HG03175 (cell line): Measurements from ENCODE around the gene ANO1.

ENCODE experiments used
- ATAC-seq: cut with Tn5 transposase; IDR thresholded peaks from one replicate; pipeline ENCODE4 v1.9.1; 2021; ENCODE audit warnings: mild to moderate bottlenecking, moderate library complexity; ENCODE audit not compliant: unreplicated experiment

Gene ANO1

GRCh38 chr11:70050243-70050642 lies 27.9 kb upstream of the ANO1 start:
- no peak for ATAC-seq

DNA sequence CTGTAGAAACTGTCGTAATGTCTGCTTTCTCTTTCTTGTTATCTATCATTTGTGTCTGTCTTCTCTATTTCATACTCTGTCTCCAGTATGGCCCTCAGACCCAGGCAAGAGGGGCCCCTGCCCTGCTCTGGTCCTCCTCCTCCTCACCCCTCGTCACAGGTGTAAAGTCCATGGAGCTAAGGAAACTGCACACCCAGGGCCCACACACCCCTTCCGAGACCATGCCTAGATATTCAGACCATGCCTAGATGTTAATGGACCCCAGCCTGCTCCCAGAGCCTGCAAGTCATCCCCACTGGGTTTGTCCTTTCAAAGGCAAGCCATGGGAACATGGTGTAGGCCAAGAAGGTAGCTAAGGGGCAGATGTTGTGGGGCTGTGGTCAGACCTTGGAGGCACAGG lies 24.1 kb upstream of the ANO1 start:
- no peak for ATAC-seq

GRCh38 chr11:70055444-70055843 lies 22.7 kb upstream of the ANO1 start:
- no peak for ATAC-seq

GRCh38 chr11:70057080-70057479 lies 21.0 kb upstream of the ANO1 start:
- no peak for ATAC-seq

DNA sequence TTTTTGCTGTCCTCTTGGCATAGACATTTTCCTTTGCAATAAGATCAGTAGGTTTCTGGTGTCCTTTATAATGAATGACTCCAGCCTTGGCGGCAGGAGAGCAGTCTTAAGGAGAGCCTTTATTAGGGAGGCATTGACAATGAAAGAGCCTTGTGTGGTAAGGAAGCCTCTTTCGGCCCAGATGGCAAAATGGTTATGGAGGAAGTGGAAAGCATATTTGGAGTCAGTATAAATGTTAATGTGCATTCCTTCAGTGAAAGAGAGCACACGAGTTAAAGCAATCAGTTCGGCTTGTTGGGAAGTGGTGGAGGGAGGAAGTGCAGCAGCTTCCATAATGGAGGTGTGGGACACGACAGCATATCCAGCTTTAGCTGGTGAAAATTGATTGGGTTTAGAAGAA lies 18.1 kb upstream of the ANO1 start:
- ATAC-seq: no peak

DNA sequence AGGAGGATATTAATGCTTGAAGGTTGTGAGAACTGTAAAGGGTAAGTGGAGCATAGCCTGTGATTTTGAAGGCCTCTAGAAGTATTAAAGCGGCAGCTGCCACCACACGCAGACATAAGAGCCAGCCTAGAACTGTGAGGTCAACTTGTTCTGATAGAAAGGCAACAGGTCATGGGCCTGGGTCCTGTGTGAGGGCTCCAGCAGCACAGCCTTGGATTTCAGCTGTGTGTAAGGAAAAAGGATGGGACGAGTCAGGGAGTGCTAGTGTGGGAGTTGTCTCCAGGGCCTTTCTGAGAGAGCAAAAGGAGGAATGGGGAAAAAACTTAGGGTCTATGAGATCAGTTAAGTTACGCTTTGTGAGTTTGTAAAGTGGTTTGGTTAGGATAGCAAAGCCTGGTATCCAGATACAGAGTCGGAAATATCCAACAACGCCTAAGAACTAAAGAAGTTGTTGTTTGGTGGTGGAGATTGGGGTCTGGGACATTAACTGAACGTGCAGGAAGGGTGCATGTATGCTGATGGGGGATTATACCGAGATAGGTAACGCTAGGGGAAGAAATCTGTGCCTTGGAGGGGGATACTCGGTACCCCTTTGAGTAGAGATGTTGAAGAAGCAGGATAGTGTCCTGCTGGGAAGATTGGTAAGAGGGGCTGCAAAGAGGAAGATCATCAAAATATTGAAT lies 17.4 kb upstream of the ANO1 start:
- ATAC-seq: no peak

DNA sequence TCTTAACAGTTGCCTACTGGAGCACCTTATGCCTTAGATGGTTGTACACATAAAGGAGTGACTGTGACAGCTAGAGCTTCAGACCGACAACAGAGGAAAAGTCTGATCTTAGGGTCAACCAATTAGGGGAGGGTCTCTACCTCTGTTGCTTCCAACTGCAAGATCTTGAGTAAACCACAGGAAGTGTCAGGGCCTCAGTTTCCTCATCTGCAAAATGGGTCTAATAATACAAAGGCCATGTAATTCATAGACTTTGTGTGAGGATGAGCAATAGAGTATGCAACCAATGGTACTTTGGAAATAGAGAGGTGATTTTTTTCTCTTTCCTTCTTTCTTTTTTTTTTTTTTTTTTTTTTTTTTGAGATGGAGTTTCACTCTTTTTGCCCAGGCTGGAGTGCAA lies 16.4 kb upstream of the ANO1 start:
- ATAC-seq: no peak

- no peak for ATAC-seq
Measured at GRCh38 chr11:70063121-70063520, 15.0 kb upstream of the ANO1 start.

GRCh38 chr11:70063555-70063954 lies 14.6 kb upstream of the ANO1 start:
- ATAC-seq: no peak

GRCh38 chr11:70064008-70064725 lies 13.9 kb upstream of the ANO1 start:
- no peak for ATAC-seq

- ATAC-seq: no peak
Measured at GRCh38 chr11:70064726-70065317, 13.3 kb upstream of the ANO1 start.

- no peak for ATAC-seq
Measured at GRCh38 chr11:70065318-70066135, 12.6 kb upstream of the ANO1 start.

DNA sequence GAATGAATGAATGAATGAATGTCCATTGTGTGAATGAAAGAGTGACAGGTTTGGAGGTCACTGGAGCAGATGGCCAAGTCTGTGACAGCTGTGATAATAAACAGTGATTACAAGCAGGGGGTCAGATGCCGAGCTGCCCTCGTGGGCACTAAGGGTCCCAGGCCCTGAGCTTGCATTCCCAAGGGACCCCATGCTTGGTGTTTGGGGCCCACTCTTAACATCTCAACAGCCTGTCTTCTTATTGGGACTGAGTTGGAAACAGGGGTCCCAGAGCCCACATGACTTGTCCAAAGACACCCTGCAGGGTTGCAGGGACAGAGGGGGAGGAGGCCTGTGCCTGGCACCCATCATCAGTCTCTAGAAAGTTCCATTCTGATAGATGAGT lies 12.0 kb upstream of the ANO1 start:
- no peak for ATAC-seq

- no peak for ATAC-seq
Measured at GRCh38 chr11:70066628-70067027, 11.5 kb upstream of the ANO1 start.

DNA sequence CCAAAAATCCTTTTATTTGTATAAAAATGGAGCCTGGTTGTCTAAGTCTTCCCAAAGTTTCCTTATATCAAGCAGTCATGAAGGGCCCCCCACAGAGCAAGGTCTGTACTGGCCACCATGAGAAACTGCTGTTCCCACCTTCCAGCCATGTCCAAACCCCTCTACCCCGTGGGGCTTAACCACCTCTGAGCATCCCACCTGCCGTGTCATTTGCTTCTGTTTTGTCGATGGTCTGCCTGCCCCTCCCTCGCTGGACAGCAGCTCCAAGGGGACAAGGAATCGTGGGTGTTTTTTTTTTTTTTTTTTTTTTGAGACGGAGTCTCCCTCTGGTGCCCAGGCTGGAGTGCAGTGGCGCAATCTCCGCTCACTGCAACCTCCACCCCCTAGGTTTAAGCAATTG lies 11.1 kb upstream of the ANO1 start:
- no peak for ATAC-seq

GRCh38 chr11:70067591-70068341 lies 10.4 kb upstream of the ANO1 start:
- no peak for ATAC-seq

DNA sequence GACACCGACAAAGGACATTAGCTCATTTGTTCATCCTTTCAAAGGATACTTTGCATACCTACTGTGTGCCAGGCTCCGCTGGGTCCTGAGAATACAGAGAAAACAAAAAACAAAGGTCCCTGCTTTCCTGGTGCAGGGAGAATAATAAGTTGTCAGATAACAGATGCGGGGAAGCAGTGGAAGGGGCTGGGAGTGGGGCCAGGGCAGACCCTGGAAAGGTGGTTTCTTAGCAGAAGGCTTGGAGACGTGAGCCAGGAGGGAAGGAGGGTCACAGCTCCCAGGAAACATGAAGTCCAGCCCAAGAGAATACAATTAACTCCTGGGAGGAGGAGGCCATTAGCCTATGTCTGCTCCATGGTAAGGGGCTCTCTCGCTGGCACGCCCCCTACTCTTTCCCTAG lies 9.8 kb upstream of the ANO1 start:
- no peak for ATAC-seq

GRCh38 chr11:70068950-70069349 lies 9.2 kb upstream of the ANO1 start:
- ATAC-seq: no peak

- ATAC-seq: no peak
Measured at GRCh38 chr11:70070706-70071105, 7.4 kb upstream of the ANO1 start.

- no peak for ATAC-seq
Measured at GRCh38 chr11:70071996-70072395, 6.1 kb upstream of the ANO1 start.

DNA sequence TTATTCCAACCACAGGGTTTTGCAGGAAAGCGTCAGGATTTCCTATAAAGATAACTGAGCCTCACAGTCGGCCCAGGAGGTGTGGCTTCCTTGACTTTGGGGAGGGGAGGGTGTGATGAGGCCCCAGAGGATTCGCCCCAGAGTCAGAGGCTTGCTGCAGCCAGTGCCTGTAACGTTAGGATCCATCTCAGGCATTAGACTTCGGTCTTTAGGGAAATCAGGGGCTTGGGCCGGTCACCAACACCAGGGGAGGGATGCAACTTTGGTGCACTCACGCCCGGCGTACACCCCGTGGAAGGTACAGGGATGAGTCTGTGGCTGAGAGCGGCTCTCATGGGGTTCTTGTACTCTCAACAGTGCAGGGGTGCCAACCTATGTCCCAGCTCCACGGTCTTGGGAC lies 5.7 kb upstream of the ANO1 start:
- ATAC-seq: no peak
